ENCODE data around the gene ZNF236.

ZNF236 gene

GRCh38 chr18:76859474-76860339 lies 37.4 kb downstream of the ZNF236 start:
- no peak for DNase-seq (ENCODE audit: low read depth in 2 of 2)

GRCh38 chr18:76860411-76860810 lies 38.1 kb downstream of the ZNF236 start:
- no peak for DNase-seq (ENCODE audit: low read depth in 2 of 2)

DNA sequence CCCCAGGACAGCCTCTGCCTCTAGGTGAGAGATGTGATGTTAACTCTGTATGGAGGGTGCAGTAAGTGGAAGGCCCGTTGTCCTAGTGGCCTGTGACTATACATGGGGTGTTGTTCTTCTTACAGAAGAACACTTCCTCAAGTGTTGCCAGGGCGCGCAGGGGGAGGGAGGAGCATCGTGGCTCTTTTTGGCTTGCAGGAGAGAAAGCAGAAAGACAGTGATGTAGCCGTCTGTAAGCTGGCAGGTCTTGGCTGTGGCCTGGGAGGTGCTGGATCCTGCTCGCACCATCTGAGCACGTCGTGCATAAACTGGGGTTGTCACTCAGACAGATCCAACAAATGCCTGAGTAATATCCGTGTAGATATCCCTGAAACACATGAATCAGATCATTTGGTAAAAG lies 44.3 kb downstream of the ZNF236 start:
- DNase-seq (ENCODE audit: low read depth in 2 of 2), result no peak

DNA sequence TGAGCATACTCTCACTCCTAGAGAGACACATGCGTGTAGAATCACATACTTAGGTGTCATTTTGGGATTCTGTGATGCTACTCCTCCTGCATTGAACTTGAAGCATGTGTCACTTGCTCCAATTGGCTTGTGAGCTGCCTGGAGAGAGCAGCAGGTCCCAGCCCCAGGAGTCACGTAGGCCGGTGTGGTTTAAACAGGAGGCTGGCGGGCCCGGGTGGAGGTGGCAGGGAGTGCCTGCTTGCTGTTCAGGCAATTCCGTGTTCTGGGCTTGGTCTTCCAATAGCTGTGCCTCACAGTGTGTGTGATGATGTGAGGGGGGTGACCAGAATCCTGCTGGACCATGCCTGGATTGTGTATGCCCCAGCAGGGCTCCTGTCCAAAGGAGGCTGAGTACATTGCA lies 51.0 kb downstream of the ZNF236 start:
- no peak for DNase-seq (ENCODE audit: low read depth in 2 of 2)

DNA sequence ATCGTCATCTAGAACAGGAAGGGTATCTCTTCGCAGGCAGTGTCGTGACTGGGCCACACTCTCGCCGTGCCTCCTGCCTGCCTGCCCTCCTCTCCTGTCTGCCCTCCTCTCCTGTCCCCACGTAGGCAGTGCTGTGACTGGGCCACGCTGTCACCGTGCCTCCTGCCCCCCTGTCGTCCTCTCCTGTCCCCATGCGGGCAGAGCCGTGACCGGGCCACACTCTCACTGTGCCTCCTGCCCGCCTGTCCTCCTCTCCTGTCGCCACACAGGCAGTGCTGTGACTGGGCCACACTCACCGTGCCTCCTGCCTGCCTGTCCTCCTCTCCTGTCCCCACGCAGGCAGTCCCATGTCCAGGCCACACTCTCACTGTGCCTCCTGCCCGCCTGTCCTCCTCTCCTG lies 51.4 kb downstream of the ZNF236 start:
- DNase-seq (ENCODE audit: low read depth in 2 of 2), result no peak

GRCh38 chr18:76874642-76875389 lies 52.5 kb downstream of the ZNF236 start:
- DNase-seq (ENCODE audit: low read depth in 2 of 2), result no peak

DNA sequence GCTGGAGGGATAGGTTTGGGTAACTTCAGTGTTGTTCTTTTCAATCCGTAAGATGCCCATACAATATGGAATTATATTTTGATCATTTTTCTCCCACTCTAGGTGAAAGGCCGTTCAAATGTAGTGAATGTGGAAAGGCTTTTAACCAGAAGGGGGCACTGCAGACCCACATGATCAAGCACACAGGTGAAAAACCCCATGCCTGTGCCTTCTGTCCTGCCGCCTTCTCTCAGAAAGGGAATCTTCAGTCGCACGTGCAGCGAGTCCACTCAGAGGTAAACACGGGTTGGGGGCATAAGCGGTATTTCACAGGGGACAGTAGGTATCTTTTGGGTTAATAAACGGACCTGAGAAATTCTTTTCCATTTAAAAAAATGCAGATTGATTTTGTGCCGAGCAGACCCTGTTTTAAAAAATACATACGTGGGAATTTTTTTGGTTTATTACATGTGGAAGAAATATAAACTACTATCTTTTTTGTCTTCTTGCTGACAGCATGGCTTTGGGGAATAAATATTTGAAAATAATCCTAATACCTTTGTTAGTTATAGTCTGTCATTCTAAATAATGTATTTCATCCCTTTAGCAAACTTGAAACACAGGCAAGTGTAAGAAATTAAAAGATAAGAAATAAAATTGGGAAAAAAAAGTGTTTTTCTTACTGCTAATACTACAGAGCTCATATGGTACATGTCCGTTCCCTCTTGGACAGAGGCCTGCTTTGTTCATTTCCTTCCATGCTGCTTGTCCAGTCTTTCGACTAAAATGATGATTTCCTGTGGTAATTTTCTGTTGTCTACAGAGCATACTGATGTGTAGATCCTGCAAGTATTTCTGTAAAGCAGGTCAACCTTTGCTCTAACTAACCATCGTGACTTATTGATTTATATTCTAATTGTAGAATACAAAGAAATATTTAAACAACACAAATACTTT lies 53.3 kb downstream of the ZNF236 start:
- no peak for DNase-seq (ENCODE audit: low read depth in 2 of 2)

DNA sequence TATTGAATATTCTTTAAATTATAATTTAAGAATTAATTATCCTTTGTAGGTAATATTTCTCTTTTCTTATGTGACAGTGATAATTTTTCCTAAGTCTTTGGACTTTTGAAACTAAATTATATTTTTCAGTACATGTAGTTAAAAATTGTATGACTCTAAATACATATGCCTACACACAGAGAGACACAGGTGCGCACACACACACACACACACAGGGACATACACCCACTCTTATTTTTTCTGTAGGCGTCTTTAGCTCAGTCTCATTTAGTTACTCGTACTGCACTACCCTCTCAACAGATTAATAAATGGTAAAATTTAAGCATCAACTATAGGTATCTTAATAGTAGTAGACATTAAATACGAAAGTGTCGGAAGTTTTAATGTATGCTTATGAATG lies 56.1 kb downstream of the ZNF236 start:
- DNase-seq (ENCODE audit: low read depth in 2 of 2), result no peak

- no peak for DNase-seq (ENCODE audit: low read depth in 2 of 2)
Observed at GRCh38 chr18:76880026-76880425, 57.7 kb downstream of the ZNF236 start.

DNA sequence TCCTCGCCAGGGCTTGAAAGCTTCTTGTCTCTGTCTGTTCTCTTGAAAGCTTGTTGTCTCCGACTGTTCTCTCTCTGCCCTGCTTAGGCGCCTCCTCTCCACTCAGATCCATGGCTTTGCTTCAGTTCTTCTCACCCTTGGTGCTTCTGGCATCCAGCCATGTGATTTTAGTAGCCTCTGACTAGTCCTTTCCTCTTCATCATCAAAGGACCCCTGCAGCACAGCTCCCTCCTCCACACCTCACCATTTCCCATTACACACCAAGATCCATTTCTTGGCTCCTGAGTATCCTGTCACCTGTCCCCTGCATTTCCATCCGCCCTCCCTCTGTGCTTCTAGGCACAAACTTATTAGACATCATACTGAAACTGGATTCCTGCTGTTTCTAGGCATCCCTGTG lies 59.4 kb downstream of the ZNF236 start:
- DNase-seq (ENCODE audit: low read depth in 2 of 2), result no peak

DNA sequence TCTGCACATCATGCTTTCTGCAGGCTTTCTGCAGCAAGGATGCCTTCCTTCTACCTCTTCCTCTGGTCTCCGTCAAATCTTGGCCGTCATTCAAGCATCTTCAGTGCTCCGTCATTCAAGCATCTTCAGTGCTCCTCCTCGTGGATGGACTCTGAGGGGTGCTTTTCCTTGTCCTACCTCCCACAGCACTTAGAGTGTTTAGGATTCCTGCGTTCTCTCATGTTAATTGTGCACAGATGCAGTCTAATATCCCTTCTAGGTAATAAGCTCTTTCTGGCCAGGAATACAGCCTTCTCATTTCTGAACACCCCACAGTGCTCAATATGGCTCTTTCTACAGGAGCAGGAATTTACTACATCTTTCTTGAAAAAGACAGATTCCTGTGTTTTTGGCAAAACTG lies 59.8 kb downstream of the ZNF236 start:
- no peak for DNase-seq (ENCODE audit: low read depth in 2 of 2)

DNA sequence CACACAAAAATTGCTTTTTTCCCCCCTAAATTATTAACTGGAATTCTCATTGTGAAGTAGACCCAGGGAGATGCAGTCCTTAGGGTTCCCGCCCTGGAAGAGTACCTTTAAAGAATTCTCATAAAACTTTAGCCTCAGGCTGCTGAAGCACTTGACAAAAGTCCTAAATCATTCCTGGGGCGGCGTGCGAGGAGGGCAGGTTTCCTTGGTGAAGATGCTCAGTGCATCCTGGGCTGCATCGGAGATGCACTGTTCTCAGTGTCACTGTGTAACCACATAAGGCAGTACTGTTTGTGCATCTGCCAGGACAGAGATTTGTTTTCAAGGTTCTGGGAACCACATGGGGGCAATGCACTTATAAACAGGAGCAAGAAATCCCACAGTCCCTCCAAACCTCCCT lies 62.6 kb downstream of the ZNF236 start:
- no peak for DNase-seq (ENCODE audit: low read depth in 2 of 2)

GRCh38 chr18:76886112-76886511 lies 63.8 kb downstream of the ZNF236 start:
- no peak for DNase-seq (ENCODE audit: low read depth in 2 of 2)

- DNase-seq (ENCODE audit: low read depth in 2 of 2), result no peak
Observed at GRCh38 chr18:76889091-76889699, 66.8 kb downstream of the ZNF236 start.

DNA sequence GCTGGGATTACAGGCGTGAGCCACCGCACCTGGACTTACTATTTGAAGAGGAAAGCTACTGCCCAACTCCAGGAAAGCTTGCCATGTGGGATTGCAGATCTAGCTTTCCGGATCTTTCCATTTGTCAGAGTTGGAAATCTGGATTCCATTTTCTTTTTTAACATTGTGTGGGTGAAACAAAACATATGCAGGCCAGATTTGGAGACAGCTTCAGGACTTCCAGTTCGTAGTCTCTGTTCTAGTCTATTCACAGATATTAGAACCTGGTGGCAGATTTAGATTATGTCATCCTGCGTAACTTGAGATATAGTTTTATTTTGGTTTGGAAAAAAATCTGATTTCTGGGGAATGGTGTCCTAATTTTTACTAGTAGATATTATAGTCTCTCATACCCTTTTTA lies 70.5 kb downstream of the ZNF236 start:
- DNase-seq (ENCODE audit: low read depth in 2 of 2), result peak; percentile 21 to 24

GRCh38 chr18:76894566-76895346 lies 72.4 kb downstream of the ZNF236 start:
- DNase-seq (ENCODE audit: low read depth in 2 of 2), result no peak

DNA sequence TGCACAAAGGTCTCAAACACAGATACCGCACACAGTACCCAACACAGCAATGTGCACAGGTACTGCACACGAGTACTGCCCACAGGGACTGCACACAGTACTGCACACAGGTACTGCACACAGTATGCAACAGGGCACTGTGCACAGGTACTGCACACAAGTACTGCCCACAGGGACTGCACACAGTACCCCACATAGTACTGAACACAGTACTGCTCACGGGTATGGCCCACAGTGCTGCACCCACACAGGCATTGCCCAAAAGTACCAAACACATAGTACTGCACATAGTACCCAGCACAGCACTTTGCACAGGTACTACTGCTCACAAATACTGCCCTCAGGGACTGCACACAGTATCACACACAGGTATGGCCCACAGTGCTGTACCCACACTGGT lies 73.1 kb downstream of the ZNF236 start:
- DNase-seq (ENCODE audit: low read depth in 2 of 2), result no peak

GRCh38 chr18:76896677-76897076 lies 74.3 kb downstream of the ZNF236 start:
- DNase-seq (ENCODE audit: low read depth in 2 of 2), result no peak

DNA sequence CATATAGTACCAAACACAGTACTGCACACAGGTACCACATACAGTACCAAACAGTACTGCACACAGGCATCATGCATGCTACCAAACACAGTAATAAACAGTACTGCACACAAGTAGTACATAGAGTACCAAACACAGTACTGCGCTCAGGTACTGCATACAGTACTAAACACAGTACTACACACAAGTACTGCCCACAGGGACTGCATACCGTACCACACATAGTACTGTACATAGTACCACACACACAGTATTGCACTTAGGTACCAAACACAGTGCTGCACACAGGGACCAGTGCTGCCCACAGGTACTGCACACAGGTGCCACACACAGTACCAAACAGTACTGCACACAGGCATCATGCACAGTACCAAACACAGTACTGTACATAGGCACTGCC lies 74.9 kb downstream of the ZNF236 start:
- DNase-seq (ENCODE audit: low read depth in 2 of 2), result no peak

DNA sequence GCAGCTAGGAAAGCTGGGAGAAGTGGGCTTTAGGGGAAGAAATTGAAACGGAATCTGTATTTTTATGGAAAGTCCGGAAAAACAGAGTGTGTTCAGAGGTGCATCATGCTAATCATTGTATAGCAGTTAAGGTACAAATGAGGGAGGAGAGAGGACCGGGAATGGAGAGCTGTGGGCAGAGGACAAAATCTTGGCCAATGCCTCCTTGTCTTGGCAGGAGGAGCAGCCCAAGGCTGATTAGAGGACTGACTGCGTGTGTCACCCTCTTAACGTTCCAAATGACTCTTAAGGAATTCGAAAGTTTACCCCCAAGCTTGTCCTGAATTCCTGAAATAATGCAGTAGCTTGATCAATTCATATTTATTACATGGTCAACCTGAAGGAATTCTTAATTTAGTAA lies 81.0 kb downstream of the ZNF236 start:
- no peak for DNase-seq (ENCODE audit: low read depth in 2 of 2)

- DNase-seq (ENCODE audit: low read depth in 2 of 2), result no peak
Observed at GRCh38 chr18:76905821-76906220, 83.5 kb downstream of the ZNF236 start.

Data from fibroblast of skin of left biceps (primary cell).